ENCODE data around the gene RFX5. TPM values are rescaled to one million over a fixed set of nuclear protein-coding genes. Genes with fewer than 3 reads are reported as not detected.

Gene RFX5
- total RNA-seq, 2 experiments from 2014 or later, result 64.7 to 68.7 TPM

GRCh38 chr1:151371370-151372057 lies 24.5 kb upstream of the RFX5 start:
- POLR2A ChIA-PET, result no interaction called here
- CTCF ChIA-PET, result interaction anchor here (1.0 to 1.3 kb wide), 2 partner anchors 31 to 363 kb away, joined by 3 read pairs; no protein-coding TSS in a partner anchor
- Mint-ChIP-seq H3K27ac (no peak overlapping the region), H3K4me3 (no peak overlapping the region), H3K4me1 (ENCODE audit: low read depth) (no peaks in the 10 kb centered on the region), H3K27me3 (no peaks in the 10 kb centered on the region), H3K36me3 (no peaks in the 10 kb centered on the region), H3K9me3 (no peaks in the 10 kb centered on the region)
- intact Hi-C loops (cut with micrococcal nuclease), result no loop called here
- no peak for DNase-seq

GRCh38 chr1:151370211-151370911 lies 23.3 kb upstream of the RFX5 start:
- Mint-ChIP-seq H3K27ac (no peak overlapping the region), H3K27me3 (no peaks in the 10 kb centered on the region), H3K4me1 (ENCODE audit: low read depth) (no peaks in the 10 kb centered on the region), H3K36me3 (no peaks in the 10 kb centered on the region), H3K4me3 (no peak overlapping the region), H3K9me3 (no peaks in the 10 kb centered on the region)
- no peak for DNase-seq
- POLR2A ChIA-PET, result no interaction called here
- CTCF ChIA-PET, result interaction anchor here (1.0 kb wide), 1 partner anchor 30 kb away, joined by 3 read pairs; no protein-coding TSS in a partner anchor
- intact Hi-C loops (cut with micrococcal nuclease), result no loop called here

- intact Hi-C loops (cut with micrococcal nuclease), result no loop called here
- no peak overlapping the region for H3K4me3 Mint-ChIP-seq
- CTCF ChIA-PET, result interaction anchor here (1.0 kb wide), 1 partner anchor 29 kb away, joined by 3 read pairs; no protein-coding TSS in a partner anchor
Observed at GRCh38 chr1:151369621-151370048, 22.6 kb upstream of the RFX5 start.

GRCh38 chr1:151369302-151369610 lies 22.2 kb upstream of the RFX5 start:
- no peak overlapping the region for H3K4me3 Mint-ChIP-seq
- no peaks in the 10 kb centered on the region for H3K9me3 Mint-ChIP-seq
- H3K27me3 Mint-ChIP-seq, result no peaks in the 10 kb centered on the region
- H3K27ac Mint-ChIP-seq, result no peak overlapping the region
- intact Hi-C loops (cut with micrococcal nuclease), result no loop called here
- DNase-seq, result no peak
- POLR2A ChIA-PET, result no interaction called here
- H3K36me3 Mint-ChIP-seq, result no peaks in the 10 kb centered on the region
- H3K4me1 Mint-ChIP-seq (ENCODE audit: low read depth), result no peaks in the 10 kb centered on the region
- CTCF ChIA-PET, result interaction anchor here (1.0 kb wide), 1 partner anchor 29 kb away, joined by 3 read pairs; no protein-coding TSS in a partner anchor

More at GRCh38 chr1:151369621-151370048, 22.6 kb upstream of the RFX5 start:
- DNase-seq, result no peak
- Mint-ChIP-seq H3K9me3 (no peaks in the 10 kb centered on the region), H3K27me3 (no peaks in the 10 kb centered on the region), H3K27ac (no peak overlapping the region), H3K4me1 (ENCODE audit: low read depth) (no peaks in the 10 kb centered on the region), H3K36me3 (no peaks in the 10 kb centered on the region)
- POLR2A ChIA-PET, result no interaction called here

- intact Hi-C loops (cut with micrococcal nuclease), result no loop called here
- CTCF ChIA-PET, result interaction anchor here (1.0 to 2.0 kb wide), 2 partner anchors 28 kb away, joined by 3 to 4 read pairs; no protein-coding TSS in a partner anchor
Observed at GRCh38 chr1:151368393-151369301, 21.6 kb upstream of the RFX5 start.

DNA sequence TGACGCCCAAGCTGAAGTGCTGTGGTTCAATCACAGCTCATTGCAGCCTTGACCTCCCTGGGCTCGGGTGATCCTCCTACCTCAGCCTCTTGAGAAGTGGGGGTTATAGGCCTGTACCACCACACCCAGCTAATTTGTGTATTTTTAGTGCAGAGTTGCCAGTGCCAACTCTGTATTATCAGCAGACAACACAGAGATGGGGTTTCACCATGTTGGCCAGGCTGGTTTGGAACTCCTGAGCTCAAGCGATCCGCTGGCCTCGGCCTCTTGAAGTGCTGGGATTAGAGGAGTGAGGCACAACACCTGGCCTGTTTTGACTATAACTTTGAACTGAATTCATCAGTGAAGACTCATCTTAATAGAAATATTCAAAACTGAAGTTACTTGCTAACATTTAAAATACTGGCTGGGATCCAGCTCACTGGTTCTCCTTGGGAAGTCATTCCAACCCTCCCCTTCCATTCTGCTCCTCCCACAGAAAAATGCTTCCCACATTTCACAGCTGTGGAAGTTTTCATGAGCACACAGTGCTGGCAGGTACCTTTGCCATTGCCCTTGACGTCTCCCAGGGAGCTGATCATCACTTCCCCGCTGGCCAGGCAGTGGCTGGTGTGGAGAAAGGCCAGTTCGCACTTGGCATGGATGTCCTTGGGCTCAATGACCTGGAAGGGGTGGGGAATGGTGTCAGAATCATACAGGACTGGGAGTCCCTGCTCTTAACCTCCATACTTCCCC lies 20.8 kb upstream of the RFX5 start:
- ChIA-PET CTCF (interaction anchor here (2.0 kb wide), 1 partner anchor 28 kb away, joined by 4 read pairs; no protein-coding TSS in a partner anchor), POLR2A (no interaction called here)
- no peaks in the 10 kb centered on the region for H3K27me3 Mint-ChIP-seq
- H3K36me3 Mint-ChIP-seq, result peaks cover under 1% of the 10 kb centered on the region
- intact Hi-C loops (cut with micrococcal nuclease), result no loop called here
- no peaks in the 10 kb centered on the region for H3K4me1 Mint-ChIP-seq (ENCODE audit: low read depth)
- no peak overlapping the region for H3K27ac Mint-ChIP-seq
- DNase-seq, result no peak
- peaks cover 6% of the 10 kb centered on the region for H3K9me3 Mint-ChIP-seq
- no peak overlapping the region for H3K4me3 Mint-ChIP-seq

More at GRCh38 chr1:151368393-151369301, 21.6 kb upstream of the RFX5 start:
- H3K9me3 Mint-ChIP-seq, result no peaks in the 10 kb centered on the region
- no peaks in the 10 kb centered on the region for H3K27me3 Mint-ChIP-seq
- DNase-seq, result no peak
- no peak overlapping the region for H3K27ac Mint-ChIP-seq
- H3K36me3 Mint-ChIP-seq, result no peaks in the 10 kb centered on the region
- POLR2A ChIA-PET, result interaction anchor here (0.8 kb wide), 1 partner anchor 28 kb away, joined by 5 read pairs; no protein-coding TSS in a partner anchor
- no peak overlapping the region for H3K4me3 Mint-ChIP-seq
- no peaks in the 10 kb centered on the region for H3K4me1 Mint-ChIP-seq (ENCODE audit: low read depth)

DNA sequence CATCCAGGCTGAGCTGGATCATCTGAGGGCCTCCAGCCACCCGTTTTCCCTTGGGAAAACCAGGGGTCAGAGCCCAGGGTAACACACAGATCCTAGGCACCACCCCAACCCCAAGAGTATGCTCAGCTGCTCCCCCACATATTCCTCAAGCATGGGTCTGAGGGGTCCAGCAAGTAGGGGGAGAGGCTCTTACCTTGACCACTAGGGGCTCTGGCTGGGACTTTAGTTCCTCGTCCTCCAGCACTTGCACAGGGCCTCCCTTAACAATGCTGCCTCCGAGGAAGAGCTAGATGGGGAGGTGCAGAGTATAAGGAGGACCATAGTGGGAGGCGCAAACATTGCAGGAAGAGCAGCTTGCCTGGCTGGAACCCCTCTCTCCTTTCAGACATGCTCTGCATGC lies 17.9 kb upstream of the RFX5 start:
- H3K36me3 Mint-ChIP-seq, result peaks cover 7% of the 10 kb centered on the region
- peaks cover 17% of the 10 kb centered on the region for H3K9me3 Mint-ChIP-seq
- intact Hi-C loops (cut with micrococcal nuclease), result no loop called here
- no peak for DNase-seq
- CTCF ChIA-PET, result interaction anchor here (0.6 kb wide), 1 partner anchor 191 kb away, joined by 3 read pairs; no protein-coding TSS in a partner anchor
- POLR2A ChIA-PET, result no interaction called here
- H3K4me3 Mint-ChIP-seq, result no peak overlapping the region
- no peaks in the 10 kb centered on the region for H3K4me1 Mint-ChIP-seq (ENCODE audit: low read depth)
- no peaks in the 10 kb centered on the region for H3K27me3 Mint-ChIP-seq
- H3K27ac Mint-ChIP-seq, result no peak overlapping the region

GRCh38 chr1:151362308-151363155 lies 15.5 kb upstream of the RFX5 start:
- Mint-ChIP-seq H3K27me3 (no peaks in the 10 kb centered on the region), H3K9me3 (peaks cover 17% of the 10 kb centered on the region), H3K4me1 (ENCODE audit: low read depth) (no peaks in the 10 kb centered on the region), H3K27ac (no peak overlapping the region), H3K4me3 (no peak overlapping the region), H3K36me3 (peaks cover 7% of the 10 kb centered on the region)
- intact Hi-C loops (cut with micrococcal nuclease), result no loop called here
- DNase-seq, result no peak
- ChIA-PET POLR2A (no interaction called here), CTCF (no interaction called here)

DNA sequence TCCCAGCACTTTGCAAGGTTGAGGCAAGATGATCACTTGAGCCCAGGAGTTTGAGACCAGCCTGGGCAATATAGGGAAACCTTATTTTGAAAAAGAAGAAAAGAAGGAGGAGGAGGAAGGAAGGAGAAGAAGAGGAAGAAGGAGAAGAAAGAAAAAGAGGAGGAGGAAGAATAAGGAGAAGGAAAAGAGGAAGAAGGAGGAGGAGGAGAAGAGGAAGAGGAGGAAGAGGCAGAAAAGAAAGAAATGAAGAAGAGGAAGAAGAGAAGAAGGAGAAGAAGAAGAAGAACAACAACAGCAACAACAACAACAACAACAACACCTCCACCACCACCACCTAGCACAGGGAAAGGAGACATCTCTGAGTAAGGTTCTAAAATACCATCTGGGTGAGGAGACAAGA lies 14.8 kb upstream of the RFX5 start:
- Mint-ChIP-seq H3K4me1 (ENCODE audit: low read depth) (no peaks in the 10 kb centered on the region), H3K9me3 (peaks cover 17% of the 10 kb centered on the region), H3K27me3 (no peaks in the 10 kb centered on the region), H3K36me3 (peaks cover 7% of the 10 kb centered on the region), H3K27ac (no peak overlapping the region), H3K4me3 (no peak overlapping the region)
- POLR2A ChIA-PET, result no interaction called here
- intact Hi-C loops (cut with micrococcal nuclease), result no loop called here
- DNase-seq, result no peak
- CTCF ChIA-PET, result no interaction called here

GRCh38 chr1:151356696-151357095 lies 9.6 kb upstream of the RFX5 start:
- H3K36me3 Mint-ChIP-seq, result no peaks in the 10 kb centered on the region
- no peaks in the 10 kb centered on the region for H3K4me1 Mint-ChIP-seq (ENCODE audit: low read depth)
- ChIA-PET CTCF (interaction anchor here (1.4 kb wide), 1 partner anchor 16 kb away, joined by 4 read pairs; no protein-coding TSS in a partner anchor), POLR2A (no interaction called here)
- intact Hi-C loops (cut with micrococcal nuclease), result no loop called here
- no peak overlapping the region for H3K4me3 Mint-ChIP-seq
- H3K9me3 Mint-ChIP-seq, result peaks cover under 1% of the 10 kb centered on the region
- H3K27ac Mint-ChIP-seq, result no peak overlapping the region
- no peaks in the 10 kb centered on the region for H3K27me3 Mint-ChIP-seq
- no peak for DNase-seq
